ENCODE measurements around the gene MAN1A1. TPM values are rescaled to one million over a fixed set of nuclear protein-coding genes. Genes with fewer than 3 reads are reported as not detected.

The MAN1A1 gene
- polyA plus RNA-seq, 1 donor from 2014 or later = 4.6 TPM

DNA sequence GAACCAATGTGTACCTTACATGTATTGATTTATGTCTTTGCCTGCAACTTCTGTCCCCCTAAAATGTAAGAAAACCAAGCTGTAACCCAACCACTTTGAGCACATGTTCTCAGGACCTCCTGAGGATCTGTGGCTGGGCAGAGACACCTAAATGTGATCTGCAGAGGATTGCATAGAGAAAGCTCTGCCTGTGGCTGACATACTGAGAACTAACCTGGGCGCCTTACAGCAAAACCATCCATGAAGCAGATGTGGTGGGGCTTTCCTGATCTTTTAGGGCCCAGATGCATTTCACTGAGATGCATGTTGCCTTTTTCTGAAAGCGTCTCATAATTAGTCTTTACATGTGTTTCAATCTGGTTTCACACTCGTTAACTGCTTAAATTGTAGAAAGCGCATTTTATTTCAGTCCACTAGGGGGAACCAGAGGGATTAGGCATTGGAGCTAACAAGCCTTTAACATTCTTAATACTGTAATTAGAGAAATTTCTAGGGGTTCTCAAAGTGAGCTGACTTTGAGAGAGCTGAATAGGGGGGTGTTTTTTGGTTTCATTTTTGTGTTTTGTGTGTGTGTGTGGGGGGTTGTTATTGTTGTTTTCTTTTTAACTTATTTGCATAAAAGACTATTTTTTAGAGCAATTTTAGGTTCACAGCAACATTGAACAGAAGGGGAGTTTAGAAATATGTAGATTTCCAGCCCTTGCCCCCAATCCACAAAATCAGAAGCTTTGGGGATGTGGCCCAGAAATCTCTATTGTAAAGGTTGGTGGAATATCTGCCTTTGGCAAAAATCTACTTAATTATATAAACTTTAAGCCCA, 220.2 kb downstream of the MAN1A1 start:
- no peak overlapping the region for H3K4me3 ChIP-seq (ENCODE audit: low read length)
- H3K27ac ChIP-seq (ENCODE audit: low read length) = no peak overlapping the region
- H3K9me3 ChIP-seq (ENCODE audit: low read length) = no peaks in the 10 kb centered on the region
- H2AFZ ChIP-seq (ENCODE audit: low read depth, low read length) = no peak overlapping the region
- H3K9ac ChIP-seq (ENCODE audit: low read length) = no peak overlapping the region
- H3K27me3 ChIP-seq (ENCODE audit: insufficient read depth, low read depth, low read length) = no peaks in the 10 kb centered on the region
- H3K79me2 ChIP-seq (replicated peaks; ENCODE audit: insufficient read depth, low read length) = no peaks in the 10 kb centered on the region
- H3K4me2 ChIP-seq (ENCODE audit: low read length) = no peak overlapping the region
- TF ChIP-seq SMC3 (conservative IDR thresholded peaks at IDR 0.05; ENCODE audit: poor library complexity) (peak; percentile 68), POLR2AphosphoS5 (IDR thresholded peaks at IDR 0.05) (no peak), RAD21 (conservative IDR thresholded peaks at IDR 0.05) (peak; percentile 69)
- TF ChIP-seq, protein P1, sequence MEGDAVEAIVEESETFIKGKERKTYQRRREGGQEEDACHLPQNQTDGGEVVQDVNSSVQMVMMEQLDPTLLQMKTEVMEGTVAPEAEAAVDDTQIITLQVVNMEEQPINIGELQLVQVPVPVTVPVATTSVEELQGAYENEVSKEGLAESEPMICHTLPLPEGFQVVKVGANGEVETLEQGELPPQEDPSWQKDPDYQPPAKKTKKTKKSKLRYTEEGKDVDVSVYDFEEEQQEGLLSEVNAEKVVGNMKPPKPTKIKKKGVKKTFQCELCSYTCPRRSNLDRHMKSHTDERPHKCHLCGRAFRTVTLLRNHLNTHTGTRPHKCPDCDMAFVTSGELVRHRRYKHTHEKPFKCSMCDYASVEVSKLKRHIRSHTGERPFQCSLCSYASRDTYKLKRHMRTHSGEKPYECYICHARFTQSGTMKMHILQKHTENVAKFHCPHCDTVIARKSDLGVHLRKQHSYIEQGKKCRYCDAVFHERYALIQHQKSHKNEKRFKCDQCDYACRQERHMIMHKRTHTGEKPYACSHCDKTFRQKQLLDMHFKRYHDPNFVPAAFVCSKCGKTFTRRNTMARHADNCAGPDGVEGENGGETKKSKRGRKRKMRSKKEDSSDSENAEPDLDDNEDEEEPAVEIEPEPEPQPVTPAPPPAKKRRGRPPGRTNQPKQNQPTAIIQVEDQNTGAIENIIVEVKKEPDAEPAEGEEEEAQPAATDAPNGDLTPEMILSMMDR (IDR thresholded peaks at IDR 0.05; ENCODE audit: poor library complexity, severe bottlenecking) = peak; percentile 80
- H3K36me3 ChIP-seq (ENCODE audit: insufficient read depth, low read length) = no peaks in the 10 kb centered on the region
- no peaks in the 10 kb centered on the region for H3F3A ChIP-seq (ENCODE audit: insufficient read depth, low read length, poor library complexity, severe bottlenecking)
- no peaks in the 10 kb centered on the region for H3K9me2 ChIP-seq (ENCODE audit: insufficient read depth, low read length)
- H4K20me1 ChIP-seq (ENCODE audit: insufficient read depth) = no peaks in the 10 kb centered on the region

DNA sequence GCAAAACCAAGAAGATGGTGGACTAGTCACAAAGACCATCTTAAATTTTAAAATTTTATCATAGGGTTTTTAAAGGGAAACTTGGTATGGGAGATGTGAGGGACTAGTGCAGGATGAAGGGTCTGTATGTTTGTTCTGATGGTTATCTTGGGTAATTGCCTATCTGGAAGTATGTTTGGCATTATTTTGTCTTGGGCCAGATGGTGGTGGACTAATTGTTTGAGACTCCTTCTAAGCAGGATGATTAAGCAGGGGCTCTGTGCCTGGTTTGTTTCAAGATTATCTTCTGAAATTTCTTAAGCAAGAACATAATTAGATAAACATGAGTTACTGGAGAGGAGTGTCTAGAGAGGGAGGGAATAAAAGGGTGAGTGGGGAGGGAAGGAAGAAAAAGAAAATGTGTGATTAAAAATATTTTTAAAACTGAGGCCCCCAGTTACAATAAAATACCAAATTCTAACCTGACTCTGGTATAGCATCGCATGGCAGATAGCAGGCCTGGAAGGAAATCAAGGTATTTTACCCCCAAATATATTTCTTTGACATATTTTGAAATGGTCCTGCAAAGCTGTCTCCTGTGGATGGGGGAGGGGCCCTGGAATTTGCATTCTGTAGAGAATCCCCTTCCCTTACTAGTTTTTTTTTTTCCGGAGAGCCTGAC, 221.2 kb downstream of the MAN1A1 start:
- Histone ChIP-seq H3F3A (ENCODE audit: insufficient read depth, low read length, poor library complexity, severe bottlenecking) (no peaks in the 10 kb centered on the region), H3K9me3 (ENCODE audit: low read length) (no peaks in the 10 kb centered on the region), H3K27ac (ENCODE audit: low read length) (no peak overlapping the region), H4K20me1 (ENCODE audit: insufficient read depth) (no peaks in the 10 kb centered on the region), H3K36me3 (ENCODE audit: insufficient read depth, low read length) (no peaks in the 10 kb centered on the region), H2AFZ (ENCODE audit: low read depth, low read length) (no peak overlapping the region), H3K4me2 (ENCODE audit: low read length) (no peak overlapping the region), H3K79me2 (replicated peaks; ENCODE audit: insufficient read depth, low read length) (no peaks in the 10 kb centered on the region), H3K27me3 (ENCODE audit: insufficient read depth, low read depth, low read length) (no peaks in the 10 kb centered on the region), H3K9ac (ENCODE audit: low read length) (no peak overlapping the region), H3K9me2 (ENCODE audit: insufficient read depth, low read length) (no peaks in the 10 kb centered on the region), H3K4me3 (ENCODE audit: low read length) (no peak overlapping the region)
- TF ChIP-seq EP300 (conservative IDR thresholded peaks at IDR 0.05; ENCODE audit: poor library complexity, severe bottlenecking) = no peak
- TF ChIP-seq, protein P2, sequence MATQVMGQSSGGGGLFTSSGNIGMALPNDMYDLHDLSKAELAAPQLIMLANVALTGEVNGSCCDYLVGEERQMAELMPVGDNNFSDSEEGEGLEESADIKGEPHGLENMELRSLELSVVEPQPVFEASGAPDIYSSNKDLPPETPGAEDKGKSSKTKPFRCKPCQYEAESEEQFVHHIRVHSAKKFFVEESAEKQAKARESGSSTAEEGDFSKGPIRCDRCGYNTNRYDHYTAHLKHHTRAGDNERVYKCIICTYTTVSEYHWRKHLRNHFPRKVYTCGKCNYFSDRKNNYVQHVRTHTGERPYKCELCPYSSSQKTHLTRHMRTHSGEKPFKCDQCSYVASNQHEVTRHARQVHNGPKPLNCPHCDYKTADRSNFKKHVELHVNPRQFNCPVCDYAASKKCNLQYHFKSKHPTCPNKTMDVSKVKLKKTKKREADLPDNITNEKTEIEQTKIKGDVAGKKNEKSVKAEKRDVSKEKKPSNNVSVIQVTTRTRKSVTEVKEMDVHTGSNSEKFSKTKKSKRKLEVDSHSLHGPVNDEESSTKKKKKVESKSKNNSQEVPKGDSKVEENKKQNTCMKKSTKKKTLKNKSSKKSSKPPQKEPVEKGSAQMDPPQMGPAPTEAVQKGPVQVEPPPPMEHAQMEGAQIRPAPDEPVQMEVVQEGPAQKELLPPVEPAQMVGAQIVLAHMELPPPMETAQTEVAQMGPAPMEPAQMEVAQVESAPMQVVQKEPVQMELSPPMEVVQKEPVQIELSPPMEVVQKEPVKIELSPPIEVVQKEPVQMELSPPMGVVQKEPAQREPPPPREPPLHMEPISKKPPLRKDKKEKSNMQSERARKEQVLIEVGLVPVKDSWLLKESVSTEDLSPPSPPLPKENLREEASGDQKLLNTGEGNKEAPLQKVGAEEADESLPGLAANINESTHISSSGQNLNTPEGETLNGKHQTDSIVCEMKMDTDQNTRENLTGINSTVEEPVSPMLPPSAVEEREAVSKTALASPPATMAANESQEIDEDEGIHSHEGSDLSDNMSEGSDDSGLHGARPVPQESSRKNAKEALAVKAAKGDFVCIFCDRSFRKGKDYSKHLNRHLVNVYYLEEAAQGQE (IDR thresholded peaks at IDR 0.05; ENCODE audit: borderline replicate concordance) = no peak
- no peak for TF ChIP-seq POLR2AphosphoS5 (IDR thresholded peaks at IDR 0.05)
- no peak for TF ChIP-seq RAD21 (conservative IDR thresholded peaks at IDR 0.05)
- TF ChIP-seq TAF1 (IDR thresholded peaks at IDR 0.05; ENCODE audit: low read depth) = no peak
- no peak for TF ChIP-seq EZH2 (IDR thresholded peaks at IDR 0.05; ENCODE audit: borderline replicate concordance, insufficient read depth, low read length, poor library complexity, severe bottlenecking)
- no peak for TF ChIP-seq SMC3 (conservative IDR thresholded peaks at IDR 0.05; ENCODE audit: poor library complexity)
- TF ChIP-seq, protein P1 (IDR thresholded peaks at IDR 0.05; ENCODE audit: poor library complexity, severe bottlenecking) = no peak
- no peak for TF ChIP-seq MXI1 (conservative IDR thresholded peaks at IDR 0.05; ENCODE audit: poor library complexity, severe bottlenecking)

All from neural cell (in vitro differentiated cells).